OCI-LY7 (cell line): Measurements from ENCODE around the gene LILRB5. TPM values are rescaled to one million over a fixed set of nuclear protein-coding genes. Genes with fewer than 3 reads are reported as not detected.

Experiments used
- BruUV-seq: library from RNA; stranded (reverse); fragments of 400-500 nt; replicated peaks from 2 replicates; lab custom pipeline; 2021; lab: Mats Ljungman, UMichigan
- CTCF ChIA-PET: fragments of 300-600 bp; sonication (Branson Sonifier 250); formaldehyde crosslinking; loops from one replicate; lab custom pipeline; 2022; ENCODE audit warnings: antibody characterized with exemption; ENCODE audit not compliant: unreplicated experiment; lab: Charles Lee
- POLR2A ChIA-PET: fragments of 300-600 bp; sonication (Branson Sonifier 250); formaldehyde crosslinking; loops from one replicate; lab custom pipeline; 2022; ENCODE audit warnings: antibody characterized with exemption; lab: Charles Lee
- DNase-seq: peaks from one replicate; pipeline ENCODE4 v3.0.0-alpha.2; 2015; ENCODE audit warnings: low spot score
- H2AFZ ChIP-seq: fragments of 200-600 bp; sonication (generic), shearing (Covaris generic); 2 replicates; pipeline ENCODE4 v1.6.1; 2014; ENCODE audit warnings: mild to moderate bottlenecking, antibody characterized with exemption, low read length, moderate library complexity
- H3K27ac ChIP-seq: fragments of 200-600 bp; sonication (generic); 2 replicates; pipeline ENCODE4 v1.5.1; 2014; ENCODE audit warnings: mixed run types, low read depth, mild to moderate bottlenecking, moderate library complexity, low read length, inconsistent platforms; ENCODE audit not compliant: poor library complexity, severe bottlenecking
- H3K36me3 ChIP-seq: fragments of 200-600 bp; sonication (generic); 2 replicates; pipeline ENCODE4 v1.6.1; 2014; ENCODE audit warnings: mild to moderate bottlenecking, antibody characterized with exemption, low read length, moderate library complexity, mixed read lengths; ENCODE audit not compliant: insufficient read depth
- H3K4me1 ChIP-seq: fragments of 200-600 bp; sonication (generic); 2 replicates; pipeline ENCODE4 v1.5.1; 2014; ENCODE audit warnings: mild to moderate bottlenecking, low read length; ENCODE audit not compliant: insufficient read depth, poor library complexity, severe bottlenecking
- H3K4me2 ChIP-seq: fragments of 200-600 bp; sonication (generic); 2 replicates; pipeline ENCODE4 v1.6.1; 2014; ENCODE audit warnings: mild to moderate bottlenecking, low read length
- H3K4me3 ChIP-seq: fragments of 200-600 bp; sonication (generic); 2 replicates; pipeline ENCODE4 v1.5.1; 2014; ENCODE audit warnings: mild to moderate bottlenecking, low read depth, low read length; ENCODE audit not compliant: poor library complexity, severe bottlenecking
- H3K79me2 ChIP-seq: fragments of 200-600 bp; sonication (generic); 2 replicates; pipeline ENCODE4 v1.6.1; 2016; ENCODE audit warnings: low read depth, mild to moderate bottlenecking, low read length, moderate library complexity, mixed read lengths; ENCODE audit not compliant: insufficient read depth
- H3K9me2 ChIP-seq: fragments of 200-600 bp; sonication (generic); 2 replicates; pipeline ENCODE4 v1.6.1; 2016; ENCODE audit warnings: mild to moderate bottlenecking, low read length, mixed read lengths; ENCODE audit not compliant: insufficient read depth
- H3K9me3 ChIP-seq: fragments of 200-600 bp; sonication (generic); 2 replicates; pipeline ENCODE4 v1.6.1; 2014; ENCODE audit warnings: mild to moderate bottlenecking, mixed run types, low read length, mixed read lengths
- H4K20me1 ChIP-seq: fragments of 200-600 bp; sonication (generic); 2 replicates; pipeline ENCODE4 v1.6.1; 2014; ENCODE audit warnings: mild to moderate bottlenecking, antibody characterized with exemption, low read length, moderate library complexity, mixed read lengths; ENCODE audit not compliant: insufficient read depth
- EZH2phosphoT487 ChIP-seq: fragments of 200-600 bp; sonication (generic); IDR thresholded peaks from 2 replicates; pipeline ENCODE4 v1.6.1; 2018; ENCODE audit warnings: low read depth, borderline replicate concordance, mild to moderate bottlenecking, mixed run types, antibody characterized with exemption, low read length, moderate library complexity, mixed read lengths
- intact Hi-C: fragments of 100-400 bp; cut with micrococcal nuclease; formaldehyde crosslinking; loops from one replicate; pipeline ENCODE4 v1.10.0; 2022; ENCODE audit not compliant: unreplicated experiment
- total RNA-seq, 2 experiments: library from RNA; depleted of rRNA in 1 of 2; stranded (reverse); fragments of >200 nt in 1 of 2; shearing (Covaris generic) in 1 of 2; gene quantifications; 2 replicates each; pipeline ENCODE4 v1.2.3, GENCODE V29; 2014 to 2022
- TF ChIP-seq, protein P1 (sequence below): fragments of 200-600 bp; sonication (generic); conservative IDR thresholded peaks from 2 replicates; pipeline ENCODE4 v1.5.1; 2014; ENCODE audit warnings: mild to moderate bottlenecking, antibody characterized with exemption, low read length, moderate library complexity, mixed read lengths

Gene LILRB5
- total RNA-seq, 2 experiments from 2014 or later = not detected

DNA sequence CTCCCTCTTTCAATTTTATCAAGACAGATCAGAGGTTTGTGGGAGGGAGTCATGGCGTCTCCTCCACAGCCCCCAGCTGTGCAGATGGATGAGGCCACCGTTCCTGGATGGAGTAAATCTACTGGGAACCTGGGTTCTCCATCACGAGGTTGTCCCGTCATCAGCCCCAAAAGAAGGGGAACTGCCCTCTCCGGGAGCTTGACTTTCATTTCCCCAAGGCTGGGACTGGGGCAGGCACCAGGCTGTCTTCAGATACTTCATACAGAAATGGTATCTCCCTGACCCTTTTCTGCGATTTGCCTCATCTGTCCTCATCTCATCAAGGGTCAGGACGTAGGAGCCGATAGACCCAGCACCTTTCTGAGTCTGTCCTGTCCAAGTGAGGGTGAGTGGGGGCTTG, 14.0 kb upstream of the LILRB5 start:
- H3K4me3 ChIP-seq = no peak overlapping the region
- TF ChIP-seq, protein P1, sequence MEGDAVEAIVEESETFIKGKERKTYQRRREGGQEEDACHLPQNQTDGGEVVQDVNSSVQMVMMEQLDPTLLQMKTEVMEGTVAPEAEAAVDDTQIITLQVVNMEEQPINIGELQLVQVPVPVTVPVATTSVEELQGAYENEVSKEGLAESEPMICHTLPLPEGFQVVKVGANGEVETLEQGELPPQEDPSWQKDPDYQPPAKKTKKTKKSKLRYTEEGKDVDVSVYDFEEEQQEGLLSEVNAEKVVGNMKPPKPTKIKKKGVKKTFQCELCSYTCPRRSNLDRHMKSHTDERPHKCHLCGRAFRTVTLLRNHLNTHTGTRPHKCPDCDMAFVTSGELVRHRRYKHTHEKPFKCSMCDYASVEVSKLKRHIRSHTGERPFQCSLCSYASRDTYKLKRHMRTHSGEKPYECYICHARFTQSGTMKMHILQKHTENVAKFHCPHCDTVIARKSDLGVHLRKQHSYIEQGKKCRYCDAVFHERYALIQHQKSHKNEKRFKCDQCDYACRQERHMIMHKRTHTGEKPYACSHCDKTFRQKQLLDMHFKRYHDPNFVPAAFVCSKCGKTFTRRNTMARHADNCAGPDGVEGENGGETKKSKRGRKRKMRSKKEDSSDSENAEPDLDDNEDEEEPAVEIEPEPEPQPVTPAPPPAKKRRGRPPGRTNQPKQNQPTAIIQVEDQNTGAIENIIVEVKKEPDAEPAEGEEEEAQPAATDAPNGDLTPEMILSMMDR = no peak
- TF ChIP-seq EZH2phosphoT487 = no peak
- POLR2A ChIA-PET = no interaction called here
- no peaks in the 10 kb centered on the region for H3K9me3 ChIP-seq
- BruUV-seq = no TSS peak
- no peak overlapping the region for H3K4me2 ChIP-seq
- intact Hi-C loops = no loop called here
- H3K79me2 ChIP-seq = no peaks in the 10 kb centered on the region
- no peaks in the 10 kb centered on the region for H3K36me3 ChIP-seq
- H2AFZ ChIP-seq = no peak overlapping the region
- CTCF ChIA-PET = no interaction called here
- no peaks in the 10 kb centered on the region for H4K20me1 ChIP-seq
- H3K9me2 ChIP-seq = no peaks in the 10 kb centered on the region
- H3K27ac ChIP-seq = no peak overlapping the region
- no peaks in the 10 kb centered on the region for H3K4me1 ChIP-seq
- no peak for DNase-seq

- Histone ChIP-seq H3K4me1 (no peaks in the 10 kb centered on the region), H3K4me3 (no peak overlapping the region), H2AFZ (no peak overlapping the region), H3K79me2 (no peaks in the 10 kb centered on the region), H3K9me2 (no peaks in the 10 kb centered on the region), H3K36me3 (no peaks in the 10 kb centered on the region), H3K9me3 (no peaks in the 10 kb centered on the region), H4K20me1 (no peaks in the 10 kb centered on the region), H3K27ac (no peak overlapping the region), H3K4me2 (no peak overlapping the region)
- POLR2A ChIA-PET = no interaction called here
- no TSS peak for BruUV-seq
- DNase-seq = no peak
- intact Hi-C loops = no loop called here
- CTCF ChIA-PET = no interaction called here
- TF ChIP-seq EZH2phosphoT487 = no peak
- TF ChIP-seq, protein P1 = no peak
These were observed 11.9 kb upstream of the LILRB5 start for GRCh38 chr19:54268936-54269335.

DNA sequence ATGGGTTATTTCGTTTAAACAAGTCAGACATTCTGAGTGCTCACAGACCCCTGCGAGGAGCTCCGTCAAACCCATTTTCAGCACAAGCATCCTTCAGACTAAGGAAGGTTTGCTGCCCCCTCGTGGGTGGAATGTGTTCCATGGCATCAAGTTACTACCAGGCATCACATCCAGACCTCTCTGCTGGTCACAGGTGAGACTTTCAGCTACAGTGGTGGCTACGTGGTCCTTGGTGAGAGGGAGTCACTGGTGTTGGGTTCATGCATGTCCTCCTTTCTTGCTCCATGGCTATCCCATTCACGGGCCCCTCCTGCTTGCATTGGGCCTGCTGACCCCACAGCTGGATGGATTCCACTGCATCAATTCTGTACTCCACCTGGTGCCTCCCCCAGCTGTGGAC, 9.1 kb upstream of the LILRB5 start:
- TF ChIP-seq, protein P1 = peak; percentile 94
- TF ChIP-seq EZH2phosphoT487 = no peak
- no peaks in the 10 kb centered on the region for H3K9me3 ChIP-seq
- ChIA-PET CTCF (no interaction called here), POLR2A (no interaction called here)
- no TSS peak for BruUV-seq
- H3K79me2 ChIP-seq = no peaks in the 10 kb centered on the region
- H3K4me2 ChIP-seq = no peak overlapping the region
- no peaks in the 10 kb centered on the region for H3K9me2 ChIP-seq
- intact Hi-C loops = no loop called here
- no peak overlapping the region for H2AFZ ChIP-seq
- no peak overlapping the region for H3K4me3 ChIP-seq
- no peaks in the 10 kb centered on the region for H4K20me1 ChIP-seq
- no peak overlapping the region for H3K27ac ChIP-seq
- peak; percentile 69 for DNase-seq
- H3K4me1 ChIP-seq = no peaks in the 10 kb centered on the region
- H3K36me3 ChIP-seq = no peaks in the 10 kb centered on the region
